ENCODE data around the gene ZDHHC1.
"Not testable (repeated sequence)": the region's sequence is repeated elsewhere in the genome, so short reads cannot be mapped to it uniquely, and the experiment has no call there.

ZDHHC1 gene

GRCh38 chr16:67430504-67430976 lies 14.3 kb upstream of the ZDHHC1 start:
- peak; percentile 56 to 65 for DNase-seq

GRCh38 chr16:67429799-67430503 lies 13.7 kb upstream of the ZDHHC1 start:
- peak in 1 of 2 experiments; percentile 28 for DNase-seq

GRCh38 chr16:67429053-67429798 lies 12.9 kb upstream of the ZDHHC1 start:
- DNase-seq: no peak

- DNase-seq: peak; percentile 72 to 76
Observed at GRCh38 chr16:67428146-67428731, 12.0 kb upstream of the ZDHHC1 start.

GRCh38 chr16:67426950-67427349 lies 10.7 kb upstream of the ZDHHC1 start:
- DNase-seq: no peak

GRCh38 chr16:67426022-67426421 lies 9.7 kb upstream of the ZDHHC1 start:
- DNase-seq: no peak

GRCh38 chr16:67425580-67425979 lies 9.3 kb upstream of the ZDHHC1 start:
- no peak for DNase-seq

GRCh38 chr16:67425061-67425460 lies 8.8 kb upstream of the ZDHHC1 start:
- DNase-seq: no peak

GRCh38 chr16:67424261-67424615 lies 8.0 kb upstream of the ZDHHC1 start:
- DNase-seq: no peak

- DNase-seq: no peak
Observed at GRCh38 chr16:67423611-67424260, 7.5 kb upstream of the ZDHHC1 start.

GRCh38 chr16:67423015-67423414 lies 6.7 kb upstream of the ZDHHC1 start:
- no peak for DNase-seq

- no peak for DNase-seq
Observed at GRCh38 chr16:67421030-67421429, 4.8 kb upstream of the ZDHHC1 start.

GRCh38 chr16:67419931-67420330 lies 3.7 kb upstream of the ZDHHC1 start:
- no peak for DNase-seq

- DNase-seq: no peak
Observed at GRCh38 chr16:67419502-67419901, 3.2 kb upstream of the ZDHHC1 start.

- no peak for DNase-seq
Observed at GRCh38 chr16:67417333-67418061, 1.2 kb upstream of the ZDHHC1 start.

GRCh38 chr16:67415421-67415820 lies 856 bp downstream of the ZDHHC1 start:
- DNase-seq: not testable (repeated sequence)

- DNase-seq: no peak
Observed at GRCh38 chr16:67413978-67414911, 2.0 kb downstream of the ZDHHC1 start.

- DNase-seq: no peak
Observed at GRCh38 chr16:67412294-67412693, 4.0 kb downstream of the ZDHHC1 start.

- no peak for DNase-seq
Observed at GRCh38 chr16:67411339-67411738, 4.9 kb downstream of the ZDHHC1 start.

GRCh38 chr16:67409631-67410030 lies 6.6 kb downstream of the ZDHHC1 start:
- DNase-seq: no peak

GRCh38 chr16:67407788-67408452 lies 8.4 kb downstream of the ZDHHC1 start:
- DNase-seq: no peak
